GM19238 (cell line): ENCODE data around the gene AMBRA1.
"Not testable (repeated sequence)": the region's sequence is repeated elsewhere in the genome, so short reads cannot be mapped to it uniquely, and the experiment has no call there.

Source experiments
- DNase-seq: peaks from one replicate; pipeline ENCODE4 v3.0.0; 2011; ENCODE audit warnings: low spot score; ENCODE audit not compliant: insufficient read length

Gene AMBRA1

DNA sequence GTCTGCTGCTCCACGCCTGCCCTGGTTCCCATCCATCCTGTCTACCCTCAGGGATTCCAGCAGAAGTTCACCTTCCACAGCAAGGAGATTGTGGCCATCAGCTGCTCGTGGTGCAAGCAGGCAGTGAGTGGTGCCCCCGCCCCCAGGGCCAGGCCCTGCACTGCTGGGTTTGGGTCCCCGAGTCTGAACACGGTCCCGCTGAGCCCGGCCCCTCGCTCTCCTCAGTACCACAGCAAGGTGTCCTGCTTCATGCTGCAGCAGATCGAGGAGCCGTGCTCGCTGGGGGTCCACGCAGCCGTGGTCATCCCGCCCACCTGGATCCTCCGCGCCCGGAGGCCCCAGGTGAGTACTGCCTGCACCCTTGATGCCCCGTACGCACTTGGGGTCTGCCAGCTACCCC, 222.6 kb downstream of the AMBRA1 start:
- not testable (repeated sequence) for DNase-seq

DNA sequence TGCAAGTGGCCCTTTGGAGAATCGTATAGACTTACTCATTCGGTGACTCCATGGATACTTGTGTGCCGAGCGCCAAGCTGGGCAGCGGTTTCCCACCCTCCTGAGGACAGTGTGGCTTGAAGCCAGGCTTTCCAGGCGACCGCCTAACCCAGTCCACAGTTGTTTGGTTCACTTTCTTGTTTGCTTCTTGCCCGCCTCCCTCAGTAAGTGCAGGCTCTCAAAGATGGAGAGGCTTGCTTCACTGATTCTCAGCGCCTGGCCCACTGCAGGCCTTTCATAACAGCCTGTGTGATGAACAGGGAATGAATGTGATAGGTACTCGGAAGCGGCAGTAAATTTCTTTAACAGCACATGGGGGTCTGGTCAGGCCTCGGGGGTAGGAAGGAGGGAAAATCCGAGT, 223.6 kb downstream of the AMBRA1 start:
- DNase-seq = no peak

DNA sequence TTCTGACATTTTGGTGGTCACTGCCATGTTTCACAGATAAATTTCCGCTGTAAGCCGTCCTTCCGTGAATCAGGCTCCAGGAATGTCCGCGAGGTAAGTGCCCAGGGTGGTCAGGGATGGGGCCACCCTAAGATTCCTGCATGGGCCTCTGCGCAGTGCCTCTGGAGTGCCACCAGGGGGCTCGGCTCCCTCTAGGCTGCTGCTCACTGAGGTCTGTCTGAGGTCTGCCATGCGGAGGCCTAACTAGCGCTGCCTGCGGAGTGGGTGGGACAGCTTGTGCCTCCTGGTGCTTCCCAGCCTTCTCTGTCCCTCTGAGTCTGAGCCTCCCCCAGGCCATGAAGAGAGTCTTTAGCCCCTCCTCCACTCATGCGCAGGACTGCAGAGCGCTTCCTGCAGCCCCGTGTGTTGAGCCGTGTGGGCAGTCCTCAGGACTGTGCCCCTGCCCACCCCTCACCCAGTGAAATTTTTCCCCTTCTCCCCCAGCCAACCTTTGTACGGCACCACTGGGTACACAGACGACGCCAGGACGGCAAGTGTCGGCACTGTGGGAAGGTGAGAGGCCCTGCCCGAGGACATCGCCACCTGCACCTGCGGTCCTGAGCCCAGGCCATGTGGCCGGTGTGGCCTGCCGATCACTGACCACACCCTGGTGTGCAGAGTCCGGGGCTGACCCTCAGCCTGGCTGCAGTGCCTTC, 224.2 kb downstream of the AMBRA1 start:
- no peak for DNase-seq

DNA sequence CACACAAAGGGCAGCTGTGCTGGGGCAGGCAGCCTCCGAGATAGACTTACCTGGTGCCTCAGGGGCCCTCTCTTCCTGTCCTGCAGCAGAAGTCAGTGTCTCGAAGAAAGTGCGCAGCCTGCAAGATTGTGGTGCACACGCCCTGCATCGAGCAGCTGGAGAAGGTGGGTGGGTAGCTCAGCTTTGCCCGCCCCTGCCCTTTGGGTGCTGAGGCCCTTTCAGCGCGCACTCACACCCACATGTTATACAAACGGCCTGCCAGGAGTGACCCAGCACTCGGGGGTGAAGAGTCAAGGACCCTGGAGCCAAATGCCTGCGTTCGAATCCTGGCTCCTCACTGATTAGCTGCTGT, 225.9 kb downstream of the AMBRA1 start:
- no peak for DNase-seq

DNA sequence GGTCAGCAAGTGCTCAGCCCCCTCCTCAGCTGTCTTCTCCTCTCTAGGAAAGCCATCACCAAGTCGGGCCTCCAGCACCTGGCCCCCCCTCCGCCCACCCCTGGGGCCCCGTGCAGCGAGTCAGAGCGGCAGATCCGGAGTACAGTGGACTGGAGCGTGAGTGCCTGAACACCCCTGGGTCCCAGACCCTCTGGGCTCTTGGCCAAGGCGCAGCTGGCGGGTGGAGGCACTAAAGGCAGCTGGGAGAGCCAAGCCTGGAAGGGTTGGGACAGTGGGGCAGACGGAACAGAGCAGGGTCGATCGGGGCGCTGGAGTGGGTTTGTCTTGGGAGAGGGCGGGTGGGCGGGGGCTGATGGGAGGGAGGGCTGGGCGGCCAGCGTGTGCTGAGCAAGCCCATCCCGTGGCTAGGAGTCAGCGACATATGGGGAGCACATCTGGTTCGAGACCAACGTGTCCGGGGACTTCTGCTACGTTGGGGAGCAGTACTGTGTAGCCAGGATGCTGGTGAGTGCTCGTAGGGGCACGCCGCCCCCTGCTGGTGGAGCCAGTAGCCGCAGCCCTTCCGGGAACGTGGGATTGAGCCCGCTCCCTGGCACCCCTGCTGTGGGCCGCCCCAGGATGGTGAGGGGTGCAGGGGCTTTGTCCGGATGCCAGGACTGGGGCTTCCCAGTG, 226.4 kb downstream of the AMBRA1 start:
- DNase-seq = no peak

DNA sequence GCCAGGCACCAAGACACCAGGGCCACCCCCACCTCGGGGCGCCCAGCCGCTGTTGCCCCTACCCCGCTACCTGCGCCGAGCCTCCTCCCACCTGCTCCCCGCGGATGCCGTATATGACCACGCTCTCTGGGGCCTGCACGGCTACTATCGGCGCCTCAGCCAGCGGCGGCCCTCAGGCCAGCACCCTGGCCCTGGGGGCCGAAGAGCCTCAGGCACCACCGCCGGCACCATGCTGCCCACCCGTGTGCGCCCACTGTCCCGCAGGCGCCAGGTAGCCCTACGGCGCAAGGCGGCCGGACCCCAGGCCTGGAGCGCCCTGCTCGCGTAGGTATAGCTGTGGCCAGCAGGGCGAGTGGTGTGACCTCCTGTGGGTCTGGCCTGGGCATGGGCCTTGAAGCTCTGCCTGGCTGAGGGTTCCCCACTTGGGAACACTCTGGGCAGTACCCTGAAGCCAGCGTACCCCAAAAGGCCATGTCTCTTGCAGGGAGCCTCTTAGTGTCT, 227.1 kb downstream of the AMBRA1 start:
- no peak for DNase-seq

DNA sequence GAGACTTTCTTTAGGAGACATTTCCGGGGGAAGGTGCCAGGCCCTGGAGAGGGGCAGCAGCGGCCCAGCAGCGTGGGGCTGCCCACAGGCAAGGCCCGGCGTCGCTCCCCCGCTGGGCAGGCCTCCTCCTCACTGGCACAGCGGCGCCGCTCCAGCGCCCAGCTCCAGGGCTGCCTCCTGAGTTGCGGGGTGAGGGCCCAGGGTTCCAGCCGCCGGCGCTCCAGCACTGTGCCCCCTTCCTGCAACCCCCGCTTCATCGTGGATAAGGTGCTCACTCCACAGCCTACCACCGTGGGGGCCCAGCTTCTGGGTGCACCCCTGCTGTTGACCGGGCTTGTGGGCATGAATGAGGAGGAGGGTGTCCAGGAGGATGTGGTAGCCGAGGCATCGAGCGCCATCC, 227.6 kb downstream of the AMBRA1 start:
- DNase-seq = no peak

DNA sequence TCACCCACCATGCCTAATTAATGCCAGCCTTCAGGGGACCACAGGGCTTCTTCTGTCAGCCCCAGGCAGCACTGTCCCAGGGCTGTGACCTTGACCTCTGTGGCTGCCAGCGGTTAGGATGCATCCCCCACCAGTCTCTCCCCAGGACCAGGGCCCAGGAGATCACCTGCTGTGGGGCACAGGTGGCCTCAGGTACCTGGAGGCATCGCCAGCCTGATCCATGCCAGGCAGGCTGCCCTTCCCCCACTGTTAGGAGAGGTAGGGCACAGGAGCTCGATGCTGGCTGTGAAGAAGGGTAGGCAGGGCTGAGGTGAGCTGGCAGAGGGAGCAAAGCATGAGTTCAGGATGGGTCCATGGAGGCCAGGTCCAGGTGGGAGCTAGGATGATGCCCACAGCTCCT, 229.0 kb downstream of the AMBRA1 start:
- no peak for DNase-seq

DNA sequence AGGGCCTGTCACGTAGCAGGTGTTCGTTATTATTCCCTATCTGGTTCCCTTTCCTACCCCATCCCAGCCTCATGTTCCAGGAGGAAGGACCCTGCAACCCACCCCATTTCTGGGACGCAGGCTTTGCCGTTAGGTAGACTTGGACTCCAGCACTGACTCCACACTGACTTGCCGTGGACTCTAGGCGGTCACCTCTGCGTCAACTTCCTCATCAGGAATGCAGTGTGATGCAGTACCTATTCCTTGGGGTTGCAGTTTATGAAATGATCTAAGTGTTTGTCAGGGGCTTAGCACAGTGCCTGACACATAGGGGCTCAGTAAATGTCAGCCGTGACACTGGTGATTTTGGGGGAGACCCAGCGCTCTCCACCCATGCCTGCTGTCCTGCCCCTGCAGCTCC, 229.8 kb downstream of the AMBRA1 start:
- DNase-seq = no peak

DNA sequence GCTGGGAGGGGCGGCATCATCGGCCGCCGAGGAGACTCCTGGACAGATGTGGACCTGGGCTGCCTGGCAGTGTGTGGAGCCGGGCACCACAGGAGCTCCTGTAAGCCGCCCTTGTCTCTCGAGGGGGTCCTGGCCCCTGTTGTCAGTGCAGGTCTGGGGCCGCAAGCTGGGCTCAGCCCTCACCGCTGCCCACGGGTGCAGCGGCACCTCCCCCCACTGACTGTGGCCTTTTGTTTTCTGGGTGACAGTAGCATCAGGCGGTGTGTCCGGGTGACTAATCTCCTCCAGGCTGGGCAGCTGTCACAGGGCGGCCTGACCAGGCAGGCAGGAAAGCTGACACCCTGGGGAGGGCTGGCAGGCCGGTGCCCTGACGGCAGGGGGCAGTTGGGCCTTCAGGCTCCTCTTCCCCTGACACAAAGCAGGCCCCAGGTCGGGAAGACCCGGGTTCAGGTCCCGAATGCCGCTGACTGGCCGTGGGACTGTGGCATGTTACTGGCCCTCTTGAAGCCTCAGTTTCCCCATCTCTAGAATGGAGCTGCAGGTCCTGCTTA, 230.3 kb downstream of the AMBRA1 start:
- no peak for DNase-seq

DNA sequence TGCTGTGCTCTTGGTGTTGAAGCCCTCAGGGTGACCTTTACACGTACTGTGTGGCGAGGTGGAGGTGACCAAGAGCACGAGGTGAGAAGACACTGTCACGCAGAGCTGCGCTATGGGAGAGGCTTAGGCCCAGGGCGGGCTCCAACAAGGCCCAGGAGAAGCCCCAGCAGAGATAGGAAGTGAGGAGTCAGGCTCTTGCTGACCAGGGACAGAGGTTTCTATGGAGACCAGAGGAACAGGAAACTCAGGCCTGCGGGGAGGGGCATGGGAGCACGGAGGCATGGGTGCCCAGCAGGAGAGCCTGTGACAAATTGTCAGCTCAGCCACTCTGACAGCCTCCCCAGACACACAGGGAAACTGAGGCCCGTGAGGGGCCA, 230.8 kb downstream of the AMBRA1 start:
- DNase-seq = no peak

DNA sequence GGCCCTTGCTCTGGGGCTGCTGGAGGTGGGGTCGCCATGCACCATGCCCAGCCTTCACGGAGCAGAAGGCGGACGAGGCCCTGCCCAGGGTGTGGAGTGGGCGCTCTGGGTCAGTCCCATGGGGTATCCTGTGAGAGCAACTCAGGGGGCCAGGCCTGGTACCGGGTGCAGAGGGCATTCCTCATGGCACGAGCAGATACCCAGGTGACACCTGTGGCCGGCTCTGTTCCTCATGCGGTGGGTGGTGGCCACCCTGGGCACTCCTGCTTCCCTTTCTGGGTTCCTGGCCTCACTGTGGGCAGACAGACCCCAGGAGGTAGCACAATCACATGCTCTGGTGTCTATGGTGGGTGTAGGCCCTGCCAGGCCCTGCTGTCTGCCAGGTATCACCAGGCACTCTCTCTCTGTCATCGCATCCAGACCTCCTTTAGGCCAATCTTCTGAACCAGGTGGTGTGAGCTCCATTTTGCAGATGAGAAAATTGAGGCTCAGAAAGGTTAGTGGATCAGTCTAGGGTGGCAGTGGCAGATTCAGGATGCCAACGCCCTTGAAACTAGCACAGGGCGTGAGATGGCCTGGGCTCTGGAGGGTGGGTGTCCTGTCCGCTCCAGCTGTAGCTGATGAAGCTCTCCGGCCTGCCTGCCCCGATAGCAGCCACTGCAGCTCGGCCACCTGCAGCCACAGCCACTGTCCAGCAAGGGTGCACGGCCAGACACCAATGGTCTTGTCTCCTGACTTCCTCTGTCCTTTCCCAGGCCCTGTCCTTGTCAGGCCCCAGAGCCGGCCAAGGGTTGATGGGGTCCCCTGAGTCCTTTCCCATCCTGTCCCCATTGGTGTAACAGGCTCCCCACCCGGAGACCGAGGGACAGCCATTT, 231.4 kb downstream of the AMBRA1 start:
- DNase-seq = no peak

DNA sequence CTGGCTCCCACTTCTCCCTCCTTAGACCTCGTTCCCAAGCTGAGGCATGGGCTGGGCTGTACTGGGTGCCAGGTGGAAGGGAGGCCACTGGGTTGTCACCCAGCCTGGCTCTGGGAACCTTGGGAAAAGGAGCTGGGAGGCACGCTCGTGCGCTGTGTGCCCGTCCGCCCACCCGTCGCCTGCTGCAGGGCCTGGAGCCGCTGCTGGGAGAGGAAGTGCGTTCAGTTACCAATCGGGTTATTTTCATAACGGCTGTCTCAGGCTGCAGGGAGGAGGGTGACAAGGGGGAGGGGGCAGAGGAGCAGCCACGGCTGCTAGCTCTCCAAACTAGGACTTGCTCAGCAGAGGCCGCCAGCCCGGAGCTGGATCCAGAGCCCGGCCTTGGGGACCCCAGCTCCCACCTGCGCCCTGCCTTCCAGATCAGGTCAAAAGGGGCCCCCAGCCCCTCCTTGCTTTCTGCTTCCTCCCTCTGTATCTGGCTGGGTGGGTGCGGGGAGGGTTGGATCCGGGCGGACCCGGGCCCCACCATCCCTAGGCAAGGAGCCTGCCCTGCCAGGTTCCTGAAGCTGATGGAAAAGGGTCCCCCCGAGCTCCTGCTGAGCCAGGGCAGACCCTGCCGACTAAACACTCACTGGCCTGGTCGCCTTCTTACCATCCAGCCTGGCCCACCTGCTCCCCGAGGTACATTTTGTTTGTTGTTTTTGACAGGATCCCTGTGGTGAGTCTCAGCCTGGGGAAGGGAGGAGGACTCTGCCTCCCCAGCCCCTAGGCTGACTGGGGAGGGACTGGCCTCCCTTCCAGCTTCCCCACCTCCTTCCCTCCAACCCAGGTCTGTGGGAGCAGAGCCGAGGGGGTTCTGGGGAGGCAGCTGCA, 232.3 kb downstream of the AMBRA1 start:
- DNase-seq = peak; percentile 98

DNA sequence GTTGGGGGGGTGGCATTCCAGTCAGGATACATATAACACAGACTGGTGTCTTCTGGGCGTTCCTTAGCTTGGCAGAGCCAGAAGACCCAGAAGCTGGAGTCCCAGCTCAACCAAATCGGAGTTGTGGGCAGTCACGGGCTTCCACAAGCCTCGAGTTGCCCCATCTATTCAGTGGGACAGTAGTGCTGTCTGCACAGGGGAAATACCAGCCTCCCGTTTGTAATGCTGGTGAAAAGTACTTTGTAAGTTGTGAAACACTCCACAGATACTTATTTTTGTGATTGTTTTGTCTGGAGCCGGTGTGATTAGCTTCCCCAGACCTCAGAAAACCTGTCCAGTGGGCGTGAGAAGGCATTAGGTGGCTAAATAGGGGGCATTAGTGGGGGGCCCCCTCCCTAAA, 232.9 kb downstream of the AMBRA1 start:
- no peak for DNase-seq

DNA sequence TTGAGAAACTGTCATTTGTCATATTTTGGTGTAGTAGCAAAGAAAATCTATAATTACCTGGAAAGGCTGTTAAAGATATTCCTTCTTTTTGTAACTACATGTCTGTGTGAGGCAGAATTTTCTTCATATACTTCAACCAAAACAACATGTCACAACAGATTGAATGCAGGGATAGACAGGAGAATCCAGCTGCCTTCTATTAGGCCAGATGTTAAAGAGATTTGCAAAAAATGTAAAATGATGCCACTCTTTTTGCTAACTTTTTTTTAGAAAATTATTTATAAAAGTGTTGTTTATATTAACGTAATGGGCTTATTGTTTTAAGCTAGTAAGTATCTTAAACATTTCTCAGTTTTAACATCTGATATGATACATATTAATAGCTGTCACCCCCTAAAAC, 233.9 kb downstream of the AMBRA1 start:
- no peak for DNase-seq

DNA sequence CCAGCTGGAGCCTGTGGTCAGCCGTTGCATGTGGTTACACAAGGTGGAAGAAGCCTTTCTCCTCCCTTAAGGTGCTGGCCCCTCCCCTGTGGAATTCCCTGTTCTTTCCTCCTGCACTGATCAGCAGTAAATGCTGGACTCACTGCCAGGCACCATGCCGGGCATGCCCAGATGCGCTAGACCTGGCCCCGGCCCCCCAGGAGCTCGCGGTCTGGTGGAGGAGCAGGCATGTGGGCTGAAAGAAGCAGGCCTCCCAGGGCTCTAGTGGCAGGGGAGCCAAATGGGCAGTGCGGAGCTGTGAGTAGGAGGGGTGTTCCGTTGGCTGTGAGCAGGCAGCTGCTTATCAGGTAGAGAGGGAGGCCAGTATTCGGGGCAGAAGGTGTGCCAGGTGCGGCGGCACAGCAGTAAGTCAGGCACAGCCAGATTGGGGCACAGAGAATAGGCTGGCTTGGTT, 236.3 kb downstream of the AMBRA1 start:
- DNase-seq = no peak

DNA sequence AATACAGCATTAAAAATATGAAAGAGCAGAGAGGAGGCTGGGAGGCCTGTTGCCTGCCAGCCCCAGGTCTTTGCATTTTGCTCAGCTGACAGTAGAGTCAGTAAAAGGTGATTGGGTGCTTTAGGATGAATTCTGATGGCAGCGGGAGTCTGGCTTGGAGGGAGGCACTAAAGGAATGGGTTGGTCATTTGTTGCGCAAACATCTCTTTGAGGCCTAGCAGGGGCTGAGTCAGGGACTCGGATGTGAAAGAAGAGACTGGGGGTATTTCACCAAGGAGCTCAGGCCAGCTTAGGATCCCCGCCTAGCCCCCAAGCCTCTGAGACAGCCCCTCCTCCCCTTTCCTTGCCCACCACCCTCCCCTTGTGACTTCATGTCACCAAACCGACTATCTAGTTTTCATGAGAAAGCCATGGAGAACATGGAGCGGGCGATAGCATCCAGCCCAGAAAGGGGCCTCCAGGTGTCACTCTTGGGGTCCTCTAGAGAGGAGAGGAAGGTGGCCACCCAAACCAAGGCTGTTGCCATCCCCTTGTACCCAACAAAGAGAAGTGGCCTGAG, 236.8 kb downstream of the AMBRA1 start:
- DNase-seq = no peak

DNA sequence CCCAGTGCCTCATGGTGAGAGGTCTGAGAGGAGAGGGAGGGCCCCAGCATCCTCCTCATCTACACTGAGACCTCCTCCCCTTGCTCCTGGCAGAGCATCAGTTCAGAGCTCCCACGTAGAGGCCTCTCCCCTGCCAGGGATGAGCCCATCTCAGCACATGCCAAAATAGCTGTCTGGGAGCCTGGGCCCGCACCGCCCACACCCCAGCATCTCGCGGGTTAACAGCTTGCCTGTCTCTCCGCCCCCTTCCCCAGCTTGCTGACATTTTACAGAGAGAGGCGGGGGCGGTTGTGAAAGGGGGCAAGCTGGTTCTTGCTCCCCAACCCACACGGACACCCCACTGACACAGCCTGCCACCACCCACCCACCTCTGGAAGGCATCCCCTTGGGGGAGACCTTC, 240.1 kb downstream of the AMBRA1 start:
- DNase-seq = no peak

DNA sequence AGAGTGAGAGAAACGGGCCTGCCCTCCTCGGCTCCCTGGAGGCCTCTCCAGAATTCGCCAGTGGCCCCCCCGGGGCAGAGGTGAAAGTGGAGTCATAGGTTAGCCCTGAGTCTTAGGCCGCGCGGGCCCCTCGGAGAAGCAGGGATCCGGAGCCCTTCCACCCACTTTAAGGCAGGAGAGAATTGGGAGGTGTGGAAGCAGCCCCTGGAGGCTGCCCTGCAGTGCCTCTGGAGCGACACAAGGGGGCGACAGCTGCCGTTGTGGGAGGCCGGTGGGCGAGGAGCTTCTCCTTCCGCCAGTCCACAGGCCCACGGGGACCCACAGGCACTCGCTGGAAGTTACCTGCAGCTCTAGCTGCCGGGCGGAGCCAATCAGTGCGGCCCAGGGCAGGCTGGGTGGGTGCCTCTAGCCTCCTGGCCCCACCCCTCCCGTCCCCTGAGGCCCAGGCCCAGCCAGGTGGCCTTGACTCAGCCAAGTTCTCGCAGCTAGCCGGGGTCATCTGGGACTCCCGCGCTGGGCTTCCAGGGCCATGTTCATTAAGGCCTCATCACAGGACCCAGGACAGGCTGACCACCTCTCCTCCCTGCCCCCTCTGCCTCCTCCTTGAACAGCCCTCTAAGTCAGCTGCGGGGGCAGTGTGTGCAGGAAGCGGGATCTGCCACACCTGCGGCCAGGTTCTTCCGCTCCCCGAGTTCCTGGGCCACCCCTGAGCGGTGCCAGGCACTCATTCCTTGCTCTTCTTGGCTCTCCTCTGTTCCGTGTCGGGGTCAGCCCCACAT, 241.6 kb downstream of the AMBRA1 start:
- DNase-seq = no peak

DNA sequence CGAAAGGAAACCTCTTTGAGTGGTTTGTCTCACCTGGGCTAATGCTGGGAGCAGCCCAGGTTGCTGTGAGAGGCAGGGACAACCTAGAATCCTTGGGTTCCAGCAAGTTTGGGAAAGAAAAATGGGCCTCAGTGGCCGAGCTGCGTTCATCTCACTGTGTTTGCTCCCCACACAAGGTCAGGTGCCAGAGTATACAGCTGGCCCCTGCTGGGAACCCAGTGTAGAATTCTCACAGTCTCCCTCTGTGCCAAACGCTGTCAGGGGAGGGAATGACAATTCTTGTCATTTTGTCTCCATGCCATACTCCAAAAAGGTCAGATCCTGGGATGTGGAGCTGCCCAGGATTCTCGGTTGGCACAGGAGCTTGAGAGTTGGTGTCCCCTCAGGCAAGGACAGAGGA, 242.2 kb downstream of the AMBRA1 start:
- no peak for DNase-seq
